ENCODE measurements around the gene KDM4F.

KDM4F gene

GRCh38 chr11:95058621-95059020, 9.4 kb downstream of the KDM4F start:
- Histone ChIP-seq H3K27ac (no peak overlapping the region), H3K4me3 (no peak overlapping the region)

GRCh38 chr11:95059046-95059445, 9.8 kb downstream of the KDM4F start:
- Histone ChIP-seq H3K27ac (no peak overlapping the region), H3K4me3 (no peak overlapping the region)

- Histone ChIP-seq H3K4me3 (no peak overlapping the region), H3K27ac (no peak overlapping the region)
Observed at GRCh38 chr11:95065336-95065735, 16.1 kb downstream of the KDM4F start.

GRCh38 chr11:95066716-95067038, 17.5 kb downstream of the KDM4F start, which contains the start of gene SRSF8:
Gene SRSF8, plus strand, starts transcription at chr11:95066919. Its CDS starts 308 bp downstream, at chr11:95067227.
- peak within 1 kb of the TSS; percentile 89 to 99 (median 97) for H3K27ac ChIP-seq
- H3K4me3 ChIP-seq: peak within 1 kb of the TSS; percentile 59 to 95 (median 83)

- peak overlapping the region; percentile 89 to 99 (median 97) for H3K27ac ChIP-seq
- H3K4me3 ChIP-seq: peak overlapping the region; percentile 59 to 95 (median 83)
Observed at GRCh38 chr11:95067039-95067840, 18.0 kb downstream of the KDM4F start.

GRCh38 chr11:95067841-95068219, 18.6 kb downstream of the KDM4F start:
- peak overlapping the region; percentile 89 to 99 (median 97) for H3K27ac ChIP-seq
- H3K4me3 ChIP-seq: peak overlapping the region; percentile 59 to 95 (median 83)

GRCh38 chr11:95068549-95068948, 19.3 kb downstream of the KDM4F start:
- peak overlapping the region; percentile 59 to 95 (median 83) for H3K4me3 ChIP-seq
- peak overlapping the region in 19 of 21 experiments; percentile 89 to 99 (median 97) for H3K27ac ChIP-seq

- H3K27ac ChIP-seq: no peak overlapping the region
- no peak overlapping the region for H3K4me3 ChIP-seq
Observed at GRCh38 chr11:95070471-95070870, 21.2 kb downstream of the KDM4F start.

- H3K4me3 ChIP-seq: no peak overlapping the region
- peak overlapping the region in 1 of 21 experiments; percentile 32 for H3K27ac ChIP-seq
Observed at GRCh38 chr11:95072948-95073347, 23.7 kb downstream of the KDM4F start.

GRCh38 chr11:95074792-95075563, 25.8 kb downstream of the KDM4F start:
- Histone ChIP-seq H3K27ac (peak overlapping the region in 4 of 21 experiments; percentile 1 to 54 (median 38)), H3K4me3 (no peak overlapping the region)

GRCh38 chr11:95076416-95076815, 27.2 kb downstream of the KDM4F start:
- Histone ChIP-seq H3K4me3 (no peak overlapping the region), H3K27ac (no peak overlapping the region)

- H3K4me3 ChIP-seq: no peak overlapping the region
- H3K27ac ChIP-seq: no peak overlapping the region
Observed at GRCh38 chr11:95076981-95077380, 27.8 kb downstream of the KDM4F start.

- H3K27ac ChIP-seq: no peak overlapping the region
- H3K4me3 ChIP-seq: no peak overlapping the region
Observed at GRCh38 chr11:95078526-95078925, 29.3 kb downstream of the KDM4F start.

- H3K4me3 ChIP-seq: no peak overlapping the region
- H3K27ac ChIP-seq: peak overlapping the region in 1 of 21 experiments; percentile 22
Observed at GRCh38 chr11:95081010-95081409, 31.8 kb downstream of the KDM4F start.

- Histone ChIP-seq H3K27ac (peak overlapping the region in 2 of 21 experiments; percentile 22 to 35), H3K4me3 (no peak overlapping the region)
Observed at GRCh38 chr11:95081412-95081811, 32.2 kb downstream of the KDM4F start.

GRCh38 chr11:95082576-95083001, 33.4 kb downstream of the KDM4F start:
- Histone ChIP-seq H3K4me3 (no peak overlapping the region), H3K27ac (no peak overlapping the region)

GRCh38 chr11:95084509-95084908, 35.3 kb downstream of the KDM4F start:
- no peak overlapping the region for H3K27ac ChIP-seq
- no peak overlapping the region for H3K4me3 ChIP-seq

- no peak overlapping the region for H3K27ac ChIP-seq
- no peak overlapping the region for H3K4me3 ChIP-seq
Observed at GRCh38 chr11:95085117-95085816, 36.0 kb downstream of the KDM4F start.

- Histone ChIP-seq H3K27ac (no peak overlapping the region), H3K4me3 (no peak overlapping the region)
Observed at GRCh38 chr11:95086151-95086550, 36.9 kb downstream of the KDM4F start.

- H3K27ac ChIP-seq: no peak overlapping the region
- no peak overlapping the region for H3K4me3 ChIP-seq
Observed at GRCh38 chr11:95086836-95087570, 37.8 kb downstream of the KDM4F start.
